HG02938 (cell line): Measurements from ENCODE around the gene CLRN3.

Source experiments
- ATAC-seq: cut with Tn5 transposase; IDR thresholded peaks from one replicate; pipeline ENCODE4 v1.9.1; 2021; ENCODE audit warnings: mild to moderate bottlenecking, moderate library complexity; ENCODE audit not compliant: unreplicated experiment

CLRN3 gene

DNA sequence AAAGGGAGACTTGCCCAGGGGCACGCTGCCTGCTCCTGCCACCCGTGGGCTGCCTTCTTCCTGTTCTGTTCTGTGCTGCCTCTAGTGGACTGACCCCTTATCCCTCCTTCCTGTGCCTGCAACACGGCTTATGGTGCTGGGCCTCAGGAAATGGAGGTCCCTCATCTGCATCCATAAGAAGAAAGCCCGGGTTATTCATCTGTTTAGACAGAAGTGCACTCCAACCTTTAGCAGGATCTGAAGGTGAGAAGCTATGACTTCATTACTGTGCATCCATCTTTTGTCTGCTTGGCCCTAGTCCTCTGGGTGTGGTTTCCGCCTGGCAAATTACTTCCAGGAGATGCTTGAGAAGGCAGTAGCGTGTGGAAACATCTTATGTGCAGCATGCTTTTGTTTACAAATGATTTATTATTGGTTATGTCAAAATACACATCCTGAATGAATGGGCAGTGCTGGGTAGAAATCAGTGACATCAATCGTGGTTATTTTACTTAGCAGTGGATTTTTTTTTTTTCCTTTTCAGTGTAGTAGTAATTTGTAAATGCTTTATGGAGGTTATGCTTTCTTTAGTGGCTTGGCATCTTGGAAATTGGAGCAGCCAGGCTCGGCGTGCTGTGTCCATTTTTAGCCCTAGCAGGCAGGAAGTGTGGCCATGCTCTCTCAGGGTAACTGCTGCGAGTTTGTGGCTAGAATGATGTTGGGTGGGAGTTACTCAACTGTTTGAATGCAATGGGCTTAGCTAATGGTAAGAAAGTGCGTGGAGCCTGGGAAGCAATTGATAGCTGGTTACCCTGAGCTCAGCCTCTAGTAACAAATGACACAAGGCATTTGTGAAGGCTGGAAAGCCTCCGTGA lies 26.9 kb upstream of the CLRN3 start:
- ATAC-seq = no peak

DNA sequence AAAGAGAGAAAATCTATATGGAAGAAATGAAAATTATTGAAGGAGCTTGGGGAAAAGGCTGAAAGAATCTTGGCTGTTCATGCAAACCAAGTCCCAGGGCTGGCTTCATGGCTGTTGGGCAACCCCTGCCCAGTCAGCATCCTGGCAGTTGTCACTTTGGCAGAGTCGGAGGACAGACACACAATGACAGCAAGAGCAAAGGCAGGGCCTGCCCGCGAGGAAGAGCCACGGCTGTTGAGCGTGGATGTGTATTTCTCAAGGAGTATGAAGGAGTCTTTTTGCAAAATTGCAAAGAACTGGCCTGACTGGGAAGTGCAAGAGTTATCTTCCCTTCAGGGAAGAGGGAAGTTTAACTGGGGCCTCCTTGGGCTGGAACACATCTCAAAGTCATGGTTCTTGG lies 25.8 kb upstream of the CLRN3 start:
- ATAC-seq = no peak

DNA sequence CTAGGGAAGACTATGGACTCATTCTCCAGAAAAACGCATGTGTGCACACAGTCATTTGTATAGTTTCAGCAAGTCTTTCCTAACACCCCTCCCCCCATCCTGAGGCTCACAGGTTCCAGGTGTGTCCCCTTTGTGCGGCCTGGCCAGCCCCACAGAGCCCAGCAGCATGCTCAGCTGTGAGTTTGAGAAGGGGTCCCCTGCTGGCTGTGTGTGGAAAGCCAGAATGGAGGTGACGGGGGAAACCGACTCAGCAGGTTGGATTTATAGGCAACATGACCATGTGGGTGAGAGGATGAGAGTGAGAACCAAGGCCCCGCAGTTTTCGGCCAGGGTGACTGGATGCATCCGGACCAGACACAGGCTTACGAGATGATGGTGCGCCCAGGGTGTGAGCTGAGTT lies 24.1 kb upstream of the CLRN3 start:
- no peak for ATAC-seq

DNA sequence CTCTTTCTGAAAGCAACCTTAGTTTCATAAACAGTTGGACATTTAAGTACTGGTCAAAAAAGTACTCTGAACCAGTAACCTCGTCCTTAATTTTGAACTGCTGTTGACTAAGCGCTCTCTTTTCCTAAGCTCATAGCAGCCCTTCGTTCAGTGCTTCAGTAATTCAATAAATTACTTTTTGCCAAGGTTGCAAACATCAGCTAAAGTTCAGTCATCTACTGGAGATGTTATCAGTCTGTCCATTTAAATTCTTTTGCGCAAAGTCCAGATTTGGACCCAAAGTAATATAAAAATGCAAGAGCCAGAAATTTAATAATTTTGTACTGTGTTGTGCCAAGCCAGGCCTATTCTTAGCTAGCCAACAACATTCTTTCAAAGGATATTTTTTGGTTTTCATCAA lies 22.6 kb upstream of the CLRN3 start:
- no peak for ATAC-seq

DNA sequence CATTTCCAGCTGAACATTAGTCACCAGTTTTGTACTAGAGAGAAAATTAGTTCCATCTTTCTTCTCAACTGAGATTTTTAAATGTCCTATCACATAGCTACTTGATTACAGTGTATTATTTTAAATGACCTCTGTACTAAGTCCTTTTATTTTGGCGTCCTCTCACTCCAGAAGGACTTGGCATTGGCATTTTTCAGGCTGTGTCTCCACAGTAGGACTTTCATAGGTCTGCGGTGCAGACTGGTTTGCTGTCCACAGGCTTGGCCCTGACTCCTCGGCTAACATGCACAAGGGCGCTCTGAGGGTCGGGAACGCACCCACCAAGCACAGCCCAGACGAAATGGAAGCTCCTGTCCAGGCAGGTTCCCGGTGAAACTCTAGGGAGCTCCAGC lies 20.6 kb upstream of the CLRN3 start:
- ATAC-seq = no peak

DNA sequence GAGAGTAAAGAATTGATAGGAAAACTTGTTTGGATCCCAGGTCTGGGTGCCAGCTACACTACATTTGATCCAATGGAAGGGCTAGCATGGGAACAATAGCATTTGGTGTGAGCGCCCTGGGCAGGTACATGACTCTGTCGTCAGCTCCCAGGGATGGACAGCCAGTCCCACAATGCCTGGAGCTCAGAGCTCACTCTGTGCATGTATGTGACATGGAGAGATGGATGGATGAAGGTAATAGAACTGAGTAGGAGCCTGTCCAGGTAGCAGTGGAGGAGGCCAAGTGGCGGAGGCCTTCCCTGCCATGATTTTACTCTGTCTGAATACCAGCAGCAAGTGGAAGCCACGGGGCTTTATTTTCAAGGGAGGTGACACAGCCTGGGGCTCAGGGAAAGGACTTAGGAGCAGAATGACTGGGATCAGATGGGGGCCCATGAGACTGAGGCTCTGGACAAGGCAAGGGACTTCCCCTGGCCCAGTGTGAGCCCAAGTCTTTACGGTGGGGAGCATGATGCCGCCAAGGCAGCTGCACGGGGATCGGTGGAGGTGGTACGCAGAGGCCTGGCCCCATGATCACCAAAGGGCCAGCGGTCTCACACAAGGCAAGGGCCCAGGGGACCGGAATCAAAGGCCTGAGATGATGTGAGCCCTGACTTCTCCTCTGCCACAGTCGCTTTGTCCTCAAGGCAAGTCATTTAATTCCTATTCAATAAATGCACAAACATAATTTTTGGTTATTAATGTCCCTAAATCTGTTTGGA lies 20.0 kb upstream of the CLRN3 start:
- ATAC-seq = no peak

DNA sequence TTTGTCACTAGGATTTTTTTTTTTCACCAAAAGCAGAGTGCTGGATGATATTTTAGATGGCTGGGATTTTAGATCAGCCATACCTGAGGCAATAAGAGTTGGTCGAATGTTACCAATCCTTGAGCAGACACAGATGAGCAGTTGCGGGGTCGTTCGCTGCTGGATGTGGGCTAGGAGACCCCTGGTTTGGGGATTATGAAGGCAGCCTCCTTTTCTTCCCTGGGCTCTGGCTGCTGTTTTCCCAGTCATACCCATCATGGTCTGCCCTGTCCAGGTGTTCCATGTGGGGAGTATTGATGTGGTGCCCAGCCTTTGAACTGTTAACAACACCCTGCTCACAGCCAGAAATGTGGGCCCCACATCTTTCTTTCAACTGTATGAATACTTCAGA lies 19.1 kb upstream of the CLRN3 start:
- no peak for ATAC-seq

DNA sequence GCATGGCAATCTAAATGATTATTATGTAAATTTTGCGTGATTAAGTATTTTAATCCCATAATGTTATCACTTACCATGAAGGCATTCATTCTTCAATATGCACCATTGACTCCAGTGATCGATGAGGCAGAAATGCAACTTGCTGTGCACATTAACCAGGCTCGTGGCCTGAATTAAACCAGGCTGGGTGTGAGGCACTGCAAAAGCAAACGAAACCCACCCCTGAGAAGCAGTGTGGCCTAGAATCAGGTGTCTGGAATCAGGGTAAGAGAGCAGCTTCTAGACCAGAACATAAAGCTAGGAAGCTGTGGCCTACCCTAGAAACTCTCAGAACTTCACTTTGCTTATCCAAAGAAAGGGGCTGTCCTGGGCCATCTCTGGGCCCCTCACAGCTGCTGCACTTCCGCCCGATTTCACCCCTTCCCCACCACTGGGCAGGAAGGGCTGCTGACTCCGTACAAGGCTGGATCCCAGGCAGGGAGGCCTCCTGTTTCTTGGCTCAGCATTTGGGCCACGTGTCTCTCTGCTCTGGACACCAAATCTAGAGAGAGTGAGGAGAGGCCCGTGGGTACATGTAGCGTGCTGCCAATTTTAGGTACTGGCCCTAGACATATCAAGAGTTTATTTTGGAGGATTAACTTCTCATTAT lies 18.6 kb upstream of the CLRN3 start:
- no peak for ATAC-seq

DNA sequence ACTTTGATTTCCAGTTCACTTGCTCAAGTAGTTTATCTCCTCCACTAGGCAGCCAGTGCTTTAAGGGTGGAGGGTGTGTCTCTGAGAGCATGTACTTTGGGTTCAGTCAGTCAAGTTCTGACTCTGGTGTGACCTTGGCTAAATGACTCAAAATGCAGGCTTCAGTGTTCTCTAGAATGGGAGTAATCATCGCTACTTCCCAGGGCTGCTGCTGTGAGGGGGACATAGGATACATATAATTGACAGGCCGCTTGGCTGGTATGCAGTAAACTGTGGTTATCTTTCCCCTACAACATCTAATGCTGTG lies 17.7 kb upstream of the CLRN3 start:
- no peak for ATAC-seq

DNA sequence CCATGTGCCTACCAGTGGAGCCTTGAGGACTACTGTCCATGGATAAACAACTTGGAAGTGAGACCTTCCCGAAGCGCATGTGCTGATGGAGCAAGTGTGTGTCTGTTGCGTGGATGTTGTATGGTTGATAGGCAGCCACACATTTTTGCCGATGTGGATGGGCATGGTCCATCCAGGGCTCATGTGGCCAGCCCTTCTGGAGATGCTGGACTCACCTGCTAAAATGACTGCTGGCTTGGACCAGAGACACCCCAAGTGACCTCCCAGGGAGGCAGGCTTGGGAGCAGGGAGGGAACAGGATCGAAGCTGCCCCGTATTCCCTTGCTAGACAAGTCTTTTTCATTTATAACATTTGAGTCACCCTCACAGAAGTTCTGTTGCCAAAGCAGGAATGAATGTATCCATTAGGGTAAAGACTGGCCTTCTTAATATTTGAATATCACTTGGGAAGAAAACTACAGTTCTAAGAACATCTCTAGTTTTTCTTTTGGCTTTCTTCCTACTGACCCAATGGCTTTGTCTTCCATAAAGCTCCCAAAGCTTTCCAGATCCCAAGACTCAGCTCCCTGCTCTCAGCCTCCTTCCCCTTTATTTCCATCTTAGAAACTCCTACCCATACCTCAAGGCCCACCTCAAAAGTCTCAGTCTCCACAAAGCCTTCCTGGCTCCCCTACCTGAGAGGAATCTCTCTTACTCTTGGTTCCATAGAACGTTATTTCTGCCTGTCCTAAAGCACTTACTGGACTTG lies 17.1 kb upstream of the CLRN3 start:
- ATAC-seq = no peak

DNA sequence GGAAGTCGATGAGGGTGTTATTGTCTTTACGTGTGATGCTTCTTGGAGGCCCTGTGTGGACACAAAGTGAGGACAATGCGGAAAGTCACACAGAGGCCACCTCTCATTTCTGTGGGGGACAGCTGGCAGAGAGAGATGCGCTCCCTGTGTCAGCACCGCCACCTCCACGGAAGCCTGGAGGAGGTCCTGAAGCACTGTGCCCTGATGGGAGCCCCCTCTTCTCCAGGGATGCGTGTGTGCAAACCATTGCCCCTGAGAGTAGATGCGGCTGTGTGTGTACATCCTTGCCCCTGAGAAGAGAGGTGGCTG lies 16.2 kb upstream of the CLRN3 start:
- ATAC-seq = no peak

DNA sequence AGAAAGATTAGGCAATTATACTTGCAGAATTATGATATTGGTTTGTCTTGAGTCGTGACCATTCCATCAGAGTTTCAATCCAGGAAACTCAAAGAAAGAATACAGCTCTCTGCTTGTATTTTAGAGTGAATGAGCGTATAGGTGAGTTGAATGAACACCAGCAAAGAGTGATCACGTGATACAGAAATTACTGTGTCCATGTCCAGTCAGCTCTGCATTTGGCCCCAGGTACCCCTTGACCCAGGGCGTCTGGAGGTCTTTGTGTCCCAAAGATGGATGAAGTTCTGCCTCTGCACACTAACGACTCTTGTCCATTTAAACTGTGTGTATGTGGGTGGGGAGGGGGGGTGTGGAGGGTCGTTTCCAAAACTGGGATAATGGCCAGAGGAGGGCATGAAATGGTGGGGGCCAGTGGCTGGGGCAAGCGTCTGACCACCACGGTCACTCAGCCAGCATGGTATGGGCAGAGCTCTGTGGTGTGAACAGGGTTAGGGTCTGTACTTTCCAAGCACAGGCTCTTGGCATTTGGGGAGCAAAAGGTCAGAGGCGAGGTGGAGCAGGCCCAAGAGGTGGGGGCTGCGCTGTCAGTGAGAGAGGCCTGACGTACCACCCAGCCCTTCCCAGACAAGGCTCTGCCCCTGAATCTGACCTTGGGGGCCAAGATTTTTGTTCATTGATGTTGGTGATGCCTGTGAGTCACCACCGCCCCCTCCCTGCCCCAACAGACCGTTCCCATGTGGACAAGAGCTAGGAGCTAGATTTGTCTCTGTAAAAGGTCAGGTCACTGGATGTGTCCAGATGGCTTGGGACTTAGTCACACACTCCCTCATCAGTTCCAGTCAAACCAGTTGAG lies 15.6 kb upstream of the CLRN3 start:
- ATAC-seq = no peak

DNA sequence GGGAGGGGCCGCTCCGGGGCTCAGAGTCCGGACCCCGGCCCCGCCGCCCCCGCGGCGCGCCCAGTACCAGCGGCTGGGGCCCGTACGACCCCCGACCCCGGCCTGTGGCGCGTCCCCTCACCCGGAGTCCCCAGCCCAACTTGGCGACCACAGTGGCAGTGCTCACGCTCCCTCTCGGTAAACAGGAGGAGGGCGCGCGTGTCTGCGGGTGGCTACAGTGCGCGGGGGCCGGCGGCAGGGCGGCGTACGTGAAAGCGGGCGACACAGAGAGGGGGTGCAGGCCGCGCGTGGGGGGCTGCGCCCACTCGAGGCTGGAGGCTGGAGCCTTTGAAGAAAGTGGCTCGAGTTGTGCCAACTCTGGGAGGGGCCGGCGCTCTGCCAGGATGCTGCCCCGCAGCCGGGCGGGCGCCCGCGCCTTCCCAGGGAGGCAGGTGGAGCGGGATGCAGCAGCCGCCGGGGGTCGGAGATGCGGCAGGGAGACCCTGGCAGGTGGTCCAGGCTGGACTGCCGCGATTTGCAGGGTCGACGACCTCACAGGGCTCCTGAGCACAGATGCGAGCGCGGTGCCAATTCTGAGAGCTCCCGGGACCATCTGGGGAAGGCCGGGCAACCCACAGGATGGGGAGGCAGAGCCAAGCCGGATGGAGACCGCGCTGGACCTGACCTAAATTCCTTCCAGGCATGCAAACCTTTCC lies 14.8 kb upstream of the CLRN3 start:
- no peak for ATAC-seq

DNA sequence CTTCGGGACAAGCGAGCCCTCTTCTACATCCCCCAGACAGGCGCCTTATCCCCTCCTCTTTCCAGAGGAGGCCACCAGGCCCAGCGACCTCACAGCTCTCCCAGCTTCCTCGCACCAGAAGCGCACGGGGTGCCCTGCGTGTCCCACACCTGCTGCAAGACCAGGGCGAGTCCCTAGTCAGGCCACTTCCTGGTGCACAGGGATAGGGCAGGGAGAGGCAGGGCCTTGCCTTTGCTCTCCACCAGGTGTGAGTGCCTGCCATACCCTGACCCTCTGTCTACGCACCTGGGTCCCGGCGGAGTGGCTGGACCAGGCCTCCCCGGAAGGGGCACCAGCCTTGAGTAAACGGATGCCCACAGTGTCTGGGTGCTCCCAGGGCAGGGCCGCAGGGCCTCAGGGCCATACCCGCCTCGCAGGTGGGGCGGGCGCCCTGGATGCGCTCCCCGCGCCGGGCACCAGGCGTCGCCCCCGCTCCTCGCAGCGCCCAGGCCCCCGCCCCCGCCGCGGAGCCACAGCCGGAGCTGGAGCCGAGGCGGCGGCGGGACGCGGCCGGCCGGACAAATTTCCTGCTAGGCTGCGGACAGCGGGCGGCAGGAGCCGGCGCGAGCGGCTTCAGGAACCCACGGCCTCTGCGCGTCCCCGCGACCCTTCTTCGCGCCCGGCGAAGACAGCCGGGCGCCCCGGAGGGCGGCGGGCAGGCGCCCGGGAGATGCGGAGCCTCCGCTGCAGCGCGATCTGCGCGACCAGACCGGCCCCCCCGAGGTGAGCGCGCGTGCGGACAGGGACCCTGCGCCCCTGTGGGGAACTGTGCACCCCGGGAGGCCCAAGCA lies 14.0 kb upstream of the CLRN3 start, which contains the start of gene PTPRE:
Gene PTPRE (plus strand): TSS at position 556 of the 830 bp plus-strand sequence. CDS start 133,779 bp downstream, outside the sequence.
- ATAC-seq = peak; percentile 72

DNA sequence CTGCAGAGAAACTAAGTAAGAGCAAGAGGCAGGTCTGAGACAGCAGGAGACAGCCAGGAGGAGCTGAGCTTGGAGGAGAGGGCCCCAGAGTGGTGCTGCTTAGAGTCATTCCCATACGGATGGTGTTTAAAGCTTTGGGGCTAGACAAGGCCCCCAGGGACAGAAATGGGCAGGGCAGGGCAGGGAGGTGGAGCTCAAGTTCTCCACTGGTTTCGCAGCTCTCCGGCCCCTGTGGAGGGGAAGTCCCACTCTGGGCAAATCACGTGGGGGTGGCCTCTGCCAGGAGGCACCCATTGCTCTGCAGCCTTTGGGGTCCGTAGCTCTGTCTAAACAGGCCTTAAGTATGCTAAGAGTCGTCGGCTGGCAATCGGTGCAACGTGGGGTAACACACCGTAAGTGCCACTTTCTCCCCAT lies 13.1 kb upstream of the CLRN3 start:
- ATAC-seq = no peak

DNA sequence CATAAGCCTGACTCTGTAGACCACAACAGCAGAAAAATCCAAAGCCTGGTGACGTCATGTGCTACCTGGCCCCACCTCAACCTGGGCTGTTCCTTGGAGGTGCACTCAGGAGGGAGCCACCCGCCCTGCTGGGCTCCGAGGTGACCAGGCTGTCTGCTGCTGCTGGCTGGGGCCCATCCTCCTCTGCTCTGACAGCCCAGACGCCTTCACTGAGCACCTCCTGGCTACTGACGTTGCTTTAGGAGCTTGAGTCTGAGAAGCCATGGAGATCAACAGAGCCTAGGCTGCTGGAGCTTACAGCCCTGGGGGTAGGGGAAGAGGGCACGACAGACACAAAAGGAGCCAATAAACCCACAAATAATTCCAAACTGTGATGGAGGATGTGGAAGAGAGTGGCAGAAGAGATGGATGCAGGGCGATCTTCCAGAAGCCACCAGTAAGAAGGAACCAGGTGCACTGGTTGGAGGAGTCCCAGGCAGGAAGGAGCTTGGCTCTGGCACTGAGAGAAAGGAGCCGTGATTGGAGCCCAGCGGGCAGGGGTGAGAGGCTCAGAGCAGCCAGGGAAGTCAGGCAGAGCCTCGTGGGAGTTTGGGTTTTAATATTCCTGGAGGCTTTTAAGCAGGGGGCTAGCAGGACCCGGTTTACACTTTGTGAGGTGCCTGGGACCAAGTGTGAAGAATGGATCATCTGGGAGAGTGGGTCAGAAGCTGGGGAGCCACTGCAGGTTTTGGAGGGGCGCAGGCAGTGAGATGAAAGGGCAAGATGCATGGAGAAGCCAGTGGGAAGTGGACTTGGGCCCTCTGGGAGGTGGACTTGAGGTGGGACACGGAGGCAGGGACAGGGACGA lies 12.5 kb upstream of the CLRN3 start:
- ATAC-seq = no peak

DNA sequence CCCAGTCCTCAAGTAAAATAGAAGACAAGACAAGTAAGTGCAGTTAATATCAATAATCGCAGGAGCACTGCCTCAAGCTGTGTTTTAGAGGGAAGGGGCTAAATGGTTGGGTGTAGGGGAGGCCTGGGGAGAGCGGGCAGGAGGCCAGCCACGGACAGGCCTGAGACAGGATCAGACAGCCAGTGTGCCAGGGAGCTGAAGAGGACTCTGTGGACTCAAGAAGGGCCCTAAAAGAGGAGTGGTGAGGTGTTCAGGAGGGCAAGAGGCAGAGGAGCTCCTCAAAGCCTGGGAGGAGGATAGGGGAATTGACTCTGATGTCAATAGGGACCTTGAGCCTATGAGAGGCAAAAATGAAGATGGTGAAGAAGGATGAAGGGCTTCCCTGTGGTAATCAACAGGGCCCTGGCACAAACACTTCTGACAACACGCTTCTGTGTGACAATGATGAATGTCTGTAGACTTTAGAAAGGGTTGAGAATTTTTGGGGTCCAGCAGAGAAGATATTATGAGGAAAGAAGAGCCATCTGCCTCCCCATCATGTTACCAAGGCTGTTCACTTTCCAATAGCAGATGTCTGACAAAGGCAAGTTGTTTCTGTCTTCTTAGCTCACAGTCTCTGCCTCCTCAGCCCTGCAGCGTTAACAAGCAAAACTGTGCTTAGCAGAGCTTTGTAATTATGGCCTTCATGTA lies 11.7 kb upstream of the CLRN3 start:
- no peak for ATAC-seq

DNA sequence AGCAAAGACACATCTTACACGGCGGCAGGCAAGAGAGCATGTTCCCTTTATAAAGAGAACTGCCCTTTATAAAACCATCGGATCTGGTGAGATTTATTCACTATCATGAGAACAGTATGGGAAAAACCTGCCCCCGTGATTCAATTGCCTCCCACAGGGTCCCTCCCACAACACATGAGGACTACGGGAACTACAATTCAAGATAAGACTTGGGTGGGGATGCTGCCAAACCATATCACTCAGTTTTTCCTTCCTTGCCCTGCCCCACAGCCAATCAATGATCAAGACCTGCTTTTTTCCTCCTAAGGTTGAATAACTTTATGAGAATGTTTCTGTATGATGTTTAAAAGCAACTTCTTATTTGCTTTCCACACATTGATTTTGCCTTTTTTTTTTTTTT lies 11.0 kb upstream of the CLRN3 start:
- ATAC-seq = no peak
